Liver (tissue), 9 donors: ENCODE data around the gene CNOT11. TPM values are rescaled to one million over a fixed set of nuclear protein-coding genes. Genes with fewer than 3 reads are reported as not detected.

ENCODE experiments used
- DNase-seq: peaks from one replicate; pipeline ENCODE4 v3.0.0-alpha.2; 2017; ENCODE audit warnings: low spot score
- H3K27ac ChIP-seq, 2 donors: one replicate each; pipeline ENCODE4 v1.7.0; 2013; ENCODE audit warnings: inconsistent platforms in 2 of 2, low read length in 2 of 2, control low read depth in 1 of 2, low read depth in 1 of 2, mild to moderate bottlenecking in 1 of 2
- H3K27me3 ChIP-seq, 4 donors: one replicate each; pipeline versions ENCODE4 v1.6.1 to v1.7.0; 2013; ENCODE audit warnings: low read length in 3 of 4, inconsistent platforms in 1 of 4, mild to moderate bottlenecking in 1 of 4, moderate library complexity in 1 of 4; ENCODE audit not compliant: control insufficient read depth in 4 of 4, insufficient read depth in 4 of 4
- H3K36me3 ChIP-seq, 4 donors: one replicate each; pipeline versions ENCODE4 v1.6.1 to v1.7.0; 2013; ENCODE audit warnings: low read length in 3 of 4, mild to moderate bottlenecking in 3 of 4, low read depth in 1 of 4, moderate library complexity in 1 of 4; ENCODE audit not compliant: control insufficient read depth in 4 of 4, insufficient read depth in 3 of 4
- H3K4me1 ChIP-seq, 4 donors: one replicate each; pipeline versions ENCODE4 v1.6.1 to v1.7.0; 2013; ENCODE audit warnings: low read length in 3 of 4, mild to moderate bottlenecking in 3 of 4, moderate library complexity in 1 of 4; ENCODE audit not compliant: control insufficient read depth in 4 of 4, insufficient read depth in 4 of 4
- H3K4me3 ChIP-seq, 3 donors: one replicate each; pipeline versions ENCODE4 v1.6.1 to v1.7.0; 2013; ENCODE audit warnings: low read length in 3 of 3, control low read depth in 1 of 3, low read depth in 1 of 3, mild to moderate bottlenecking in 1 of 3
- H3K9ac ChIP-seq, 2 donors: one replicate each; pipeline ENCODE4 v1.7.0; 2013; ENCODE audit warnings: low read length in 2 of 2, mild to moderate bottlenecking in 2 of 2, moderate library complexity in 2 of 2, control low read depth in 1 of 2, low read depth in 1 of 2
- H3K9me3 ChIP-seq, 4 donors: one replicate each; pipeline versions ENCODE4 v1.6.1 to v1.7.0; 2013; ENCODE audit warnings: low read length in 3 of 4; ENCODE audit not compliant: control insufficient read depth in 4 of 4
- CTCF ChIP-seq: fragments of 150-350 bp; IDR thresholded peaks from 2 replicates; pipeline ENCODE4 v1.5.1; 2017; ENCODE audit warnings: improper control_type of control experiment, low read depth, low read length; ENCODE audit not compliant: missing input control
- EGR1 ChIP-seq, 2 donors: IDR thresholded peaks; 2 replicates each; pipeline ENCODE4 v1.6.1; 2016 to 2018; ENCODE audit warnings: antibody characterized with exemption in 2 of 2, low read depth in 2 of 2
- FOXA2 ChIP-seq: IDR thresholded peaks from 2 replicates; pipeline ENCODE4 v1.6.1; 2016; ENCODE audit warnings: antibody characterized with exemption
- GABPA ChIP-seq, 2 donors: IDR thresholded peaks in 1 of 2; conservative IDR thresholded peaks in 1 of 2; 2 replicates each; pipeline ENCODE4 v1.6.1; 2016; ENCODE audit warnings: antibody characterized with exemption in 2 of 2, mild to moderate bottlenecking in 1 of 2, moderate library complexity in 1 of 2
- HNF4A ChIP-seq, 2 donors: conservative IDR thresholded peaks; 2 replicates each; pipeline ENCODE4 v1.6.1; 2016; ENCODE audit warnings: antibody characterized with exemption in 2 of 2, mild to moderate bottlenecking in 2 of 2
- HNF4G ChIP-seq: IDR thresholded peaks from 2 replicates; pipeline ENCODE4 v1.6.1; 2016; ENCODE audit warnings: antibody characterized with exemption
- JUND ChIP-seq, 2 donors: IDR thresholded peaks; 2 replicates each; pipeline ENCODE4 v1.6.1; 2016; ENCODE audit warnings: antibody characterized with exemption in 2 of 2
- NR2F2 ChIP-seq: IDR thresholded peaks from 2 replicates; pipeline ENCODE4 v1.6.1; 2016; ENCODE audit warnings: antibody characterized with exemption
- RAD21 ChIP-seq, 2 donors: IDR thresholded peaks; 2 replicates each; pipeline ENCODE4 v1.6.1; 2016; ENCODE audit warnings: antibody characterized with exemption in 2 of 2, mild to moderate bottlenecking in 2 of 2
- REST ChIP-seq: IDR thresholded peaks from 2 replicates; pipeline ENCODE4 v1.6.1; 2016; ENCODE audit warnings: antibody characterized with exemption, mild to moderate bottlenecking
- RXRA ChIP-seq, 2 donors: IDR thresholded peaks; 2 replicates each; pipeline ENCODE4 v1.6.1; 2017 to 2018; ENCODE audit warnings: antibody characterized with exemption in 2 of 2, mild to moderate bottlenecking in 1 of 2
- SP1 ChIP-seq: IDR thresholded peaks from 2 replicates; pipeline ENCODE4 v1.6.1; 2018; ENCODE audit warnings: antibody characterized with exemption, mild to moderate bottlenecking
- TAF1 ChIP-seq: conservative IDR thresholded peaks from 2 replicates; pipeline ENCODE4 v1.6.1; 2016; ENCODE audit warnings: antibody characterized with exemption, mild to moderate bottlenecking
- WGBS: extraction: QIAGEN DNeasy Blood & Tissue Kit; methylation state at CpG from one replicate; pipeline ENCODE4 v1.1.7; 2013; 5-methylcytosine and 5-hydroxymethylcytosine counted together
- polyA plus RNA-seq, 2 donors: library from polyadenylated mRNA; stranded (reverse) in 1 of 2; unstranded in 1 of 2; fragments of 200-250 nt in 1 of 2; fragments of >200 nt in 1 of 2; fragmentation: Nextera tagmentation in 1 of 2; extraction: Ambion mirVana in 1 of 2; gene quantifications; one replicate each; pipeline versions ENCODE4 v1.2.1 to v1.2.3, GENCODE V29; 2013 to 2015
- total RNA-seq, 2 donors: library from RNA; depleted of rRNA; stranded (reverse); fragments of >200 nt; gene quantifications; one replicate each; pipeline ENCODE4 v1.2.3, GENCODE V29; 2014
- TF ChIP-seq, protein P1 (sequence below): IDR thresholded peaks from 2 replicates; pipeline ENCODE4 v1.6.1; 2016; ENCODE audit warnings: antibody characterized with exemption
- TF ChIP-seq, protein P2 (sequence below): IDR thresholded peaks from 2 replicates; pipeline ENCODE4 v1.6.1; 2016; ENCODE audit warnings: antibody characterized with exemption
- donor health status: healthy.
- donor health status: healthy.
- donor health status: healthy.
- donor health status: healthy.
- donor health status: healthy.

CNOT11 gene
- total and polyA plus RNA-seq, 4 donors = 9.8 to 14.3 (median 13.5) TPM

GRCh38 chr2:101290711-101291110 lies 38.0 kb downstream of the CNOT11 start:
- H3K4me1 ChIP-seq = peaks cover 3 to 24% (median 9%) of the 10 kb centered on the region in 4 donors
- no peak overlapping the region for H3K9ac ChIP-seq
- no peaks in the 10 kb centered on the region for H3K27me3 ChIP-seq
- H3K27ac ChIP-seq = no peak overlapping the region
- TF ChIP-seq, protein P1, sequence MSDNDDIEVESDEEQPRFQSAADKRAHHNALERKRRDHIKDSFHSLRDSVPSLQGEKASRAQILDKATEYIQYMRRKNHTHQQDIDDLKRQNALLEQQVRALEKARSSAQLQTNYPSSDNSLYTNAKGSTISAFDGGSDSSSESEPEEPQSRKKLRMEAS = no peak
- no peak for TF ChIP-seq NR2F2
- TF ChIP-seq CTCF = no peak
- no peak for TF ChIP-seq FOXA2
- no peak for TF ChIP-seq HNF4G
- TF ChIP-seq JUND (IDR thresholded peaks at IDR 0.05) = no peak
- no peak for TF ChIP-seq TAF1
- no peak for TF ChIP-seq SP1
- no peak for TF ChIP-seq HNF4A (conservative IDR thresholded peaks at IDR 0.05)
- H3K4me3 ChIP-seq = no peak overlapping the region
- peaks cover 2 to 25% (median 17%) of the 10 kb centered on the region in 4 donors for H3K36me3 ChIP-seq
- no peak for DNase-seq
- H3K9me3 ChIP-seq = no peaks in the 10 kb centered on the region

DNA sequence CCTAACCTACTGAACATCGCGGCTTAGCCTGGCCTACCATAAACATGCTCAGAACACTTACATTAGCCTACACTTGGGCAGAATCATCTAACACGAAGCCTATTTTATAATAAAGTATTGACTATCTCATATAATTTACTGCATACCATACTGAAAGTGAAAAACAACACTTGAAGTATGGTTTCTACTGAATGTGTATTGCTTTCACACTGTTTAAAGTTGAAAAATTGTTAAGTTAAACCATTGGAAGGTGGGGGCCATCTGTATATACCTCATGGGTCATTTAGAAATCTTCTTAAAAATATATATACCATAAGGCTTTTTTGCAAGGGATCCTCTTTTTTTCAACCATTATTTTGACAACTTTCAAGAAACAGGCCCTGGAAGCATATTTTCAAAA lies 39.3 kb downstream of the CNOT11 start:
- H3K27ac ChIP-seq = no peak overlapping the region
- peaks cover 2 to 13% (median 5%) of the 10 kb centered on the region in 4 donors for H3K4me1 ChIP-seq
- H3K4me3 ChIP-seq = no peak overlapping the region
- TF ChIP-seq REST (no peak), EGR1 (IDR thresholded peaks at IDR 0.05; ENCODE audit: low read depth in 2 of 2) (no peak), RAD21 (IDR thresholded peaks at IDR 0.05) (no peak), RXRA (IDR thresholded peaks at IDR 0.05) (no peak), SP1 (no peak), FOXA2 (no peak), JUND (IDR thresholded peaks at IDR 0.05) (no peak), CTCF (no peak), GABPA (IDR thresholded peaks at IDR 0.05 in 1 of 2, conservative IDR thresholded peaks at IDR 0.05 in 1 of 2) (no peak)
- TF ChIP-seq, protein P2, sequence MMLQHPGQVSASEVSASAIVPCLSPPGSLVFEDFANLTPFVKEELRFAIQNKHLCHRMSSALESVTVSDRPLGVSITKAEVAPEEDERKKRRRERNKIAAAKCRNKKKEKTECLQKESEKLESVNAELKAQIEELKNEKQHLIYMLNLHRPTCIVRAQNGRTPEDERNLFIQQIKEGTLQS = no peak
- TF ChIP-seq, protein P1 = no peak
- H3K9ac ChIP-seq = no peak overlapping the region
- H3K36me3 ChIP-seq = peaks cover 2 to 25% (median 14%) of the 10 kb centered on the region in 4 donors
- no peaks in the 10 kb centered on the region for H3K27me3 ChIP-seq
- DNase-seq = no peak
- 98% methylated on average over 3 of the region's 3 CpGs for WGBS
- H3K9me3 ChIP-seq = no peaks in the 10 kb centered on the region
